ENCODE measurements around the gene CDAN1. TPM values are rescaled to one million over a fixed set of nuclear protein-coding genes. Genes with fewer than 3 reads are reported as not detected.
"Not testable (repeated sequence)": the region's sequence is repeated elsewhere in the genome, so short reads cannot be mapped to it uniquely, and the experiment has no call there.

Gene CDAN1
- total RNA-seq, result 10 to 100 TPM; 33.2 to 35.7 TPM

GRCh38 chr15:42736793-42737528 is at the start of gene CDAN1:
Gene CDAN1 (minus strand): TSS chr15:42737128. CDS start chr15:42737102, 26 bp downstream.
- Mint-ChIP-seq H3K36me3 (peaks cover 9% of the 10 kb centered on the region), H3K27ac (peak within 1 kb of the TSS; percentile 80), H3K4me1 (peaks cover 10% of the 10 kb centered on the region), H3K9me3 (no peaks in the 10 kb centered on the region), H3K27me3 (no peaks in the 10 kb centered on the region), H3K4me3 (peak within 1 kb of the TSS; percentile 82)
- POLR2A ChIA-PET, result interaction anchor here (0.6 to 1.8 kb wide), 6 partner anchors 11 to 370 kb away, joined by 3 to 6 read pairs (median 3); no protein-coding TSS in a partner anchor
- peak; percentile 96 for DNase-seq
- ATAC-seq (ENCODE audit: low read depth), result peak; percentile 96

- H3K27ac Mint-ChIP-seq, result no peak overlapping the region
- H3K9me3 Mint-ChIP-seq, result no peaks in the 10 kb centered on the region
- H3K4me1 Mint-ChIP-seq, result no peaks in the 10 kb centered on the region
- H3K36me3 Mint-ChIP-seq, result peaks cover 14% of the 10 kb centered on the region
- DNase-seq, result no peak
- H3K4me3 Mint-ChIP-seq, result no peak overlapping the region
- H3K27me3 Mint-ChIP-seq, result no peaks in the 10 kb centered on the region
- POLR2A ChIA-PET, result no interaction called here
- no peak for ATAC-seq (ENCODE audit: low read depth)
These were observed 48.6 kb upstream of the CDAN1 start for GRCh38 chr15:42785569-42785968.

- H3K27me3 Mint-ChIP-seq, result no peaks in the 10 kb centered on the region
- no peak overlapping the region for H3K4me3 Mint-ChIP-seq
- no peak overlapping the region for H3K27ac Mint-ChIP-seq
- H3K36me3 Mint-ChIP-seq, result peaks cover 17% of the 10 kb centered on the region
- H3K9me3 Mint-ChIP-seq, result no peaks in the 10 kb centered on the region
- no peaks in the 10 kb centered on the region for H3K4me1 Mint-ChIP-seq
- DNase-seq, result no peak
- no peak for ATAC-seq (ENCODE audit: low read depth)
- POLR2A ChIA-PET, result no interaction called here
These were observed 47.8 kb upstream of the CDAN1 start for GRCh38 chr15:42784705-42785104.

- Mint-ChIP-seq H3K27me3 (no peaks in the 10 kb centered on the region), H3K4me3 (no peak overlapping the region), H3K36me3 (peaks cover 15% of the 10 kb centered on the region), H3K4me1 (no peaks in the 10 kb centered on the region), H3K9me3 (no peaks in the 10 kb centered on the region), H3K27ac (no peak overlapping the region)
- no peak for ATAC-seq (ENCODE audit: low read depth)
- POLR2A ChIA-PET, result no interaction called here
- DNase-seq, result no peak
These were observed 45.8 kb upstream of the CDAN1 start for GRCh38 chr15:42782716-42783115.

- Mint-ChIP-seq H3K4me1 (no peaks in the 10 kb centered on the region), H3K36me3 (peaks cover 5% of the 10 kb centered on the region), H3K27ac (no peak overlapping the region), H3K27me3 (no peaks in the 10 kb centered on the region), H3K9me3 (no peaks in the 10 kb centered on the region), H3K4me3 (no peak overlapping the region)
- POLR2A ChIA-PET, result no interaction called here
- DNase-seq (no peak), ATAC-seq (ENCODE audit: low read depth) (no peak)
These were observed 38.5 kb upstream of the CDAN1 start for GRCh38 chr15:42775416-42775815.

- no peaks in the 10 kb centered on the region for H3K4me1 Mint-ChIP-seq
- no peaks in the 10 kb centered on the region for H3K27me3 Mint-ChIP-seq
- ATAC-seq (ENCODE audit: low read depth), result no peak
- peaks cover 14% of the 10 kb centered on the region for H3K36me3 Mint-ChIP-seq
- H3K27ac Mint-ChIP-seq, result no peak overlapping the region
- DNase-seq, result no peak
- H3K9me3 Mint-ChIP-seq, result peaks cover 5% of the 10 kb centered on the region
- no peak overlapping the region for H3K4me3 Mint-ChIP-seq
- POLR2A ChIA-PET, result no interaction called here
These were observed 36.0 kb upstream of the CDAN1 start for GRCh38 chr15:42772901-42773300.

- no peak overlapping the region for H3K4me3 Mint-ChIP-seq
These were observed 35.2 kb upstream of the CDAN1 start for GRCh38 chr15:42772144-42772543.

GRCh38 chr15:42766109-42766508 is 29.2 kb upstream of the CDAN1 start:
- POLR2A ChIA-PET, result interaction anchor here (0.7 kb wide), 1 partner anchor 527 kb away, joined by 6 read pairs; no protein-coding TSS in a partner anchor
- H3K36me3 Mint-ChIP-seq, result peaks cover 43% of the 10 kb centered on the region
- peaks cover 22% of the 10 kb centered on the region for H3K9me3 Mint-ChIP-seq
- H3K4me1 Mint-ChIP-seq; H3K27me3 Mint-ChIP-seq; H3K27ac Mint-ChIP-seq; ATAC-seq (ENCODE audit: low read depth); H3K4me3 Mint-ChIP-seq; DNase-seq: not testable (repeated sequence)

More at GRCh38 chr15:42772144-42772543, 35.2 kb upstream of the CDAN1 start:
- ATAC-seq (ENCODE audit: low read depth), result no peak
- H3K27me3 Mint-ChIP-seq, result no peaks in the 10 kb centered on the region
- H3K27ac Mint-ChIP-seq, result no peak overlapping the region
- no peaks in the 10 kb centered on the region for H3K4me1 Mint-ChIP-seq
- peaks cover 18% of the 10 kb centered on the region for H3K36me3 Mint-ChIP-seq
- POLR2A ChIA-PET, result no interaction called here
- H3K9me3 Mint-ChIP-seq, result peaks cover 7% of the 10 kb centered on the region
- DNase-seq, result no peak

GRCh38 chr15:42764154-42764731 is 27.3 kb upstream of the CDAN1 start:
- H3K4me1 Mint-ChIP-seq; POLR2A ChIA-PET; H3K4me3 Mint-ChIP-seq; ATAC-seq (ENCODE audit: low read depth); DNase-seq; H3K27ac Mint-ChIP-seq; H3K27me3 Mint-ChIP-seq: not testable (repeated sequence)
- H3K9me3 Mint-ChIP-seq, result peaks cover 25% of the 10 kb centered on the region
- H3K36me3 Mint-ChIP-seq, result peaks cover 37% of the 10 kb centered on the region

- H3K27ac Mint-ChIP-seq; ATAC-seq (ENCODE audit: low read depth); H3K27me3 Mint-ChIP-seq; H3K4me1 Mint-ChIP-seq; H3K4me3 Mint-ChIP-seq; DNase-seq; POLR2A ChIA-PET: not testable (repeated sequence)
- Mint-ChIP-seq H3K36me3 (peaks cover 28% of the 10 kb centered on the region), H3K9me3 (peaks cover 20% of the 10 kb centered on the region)
These were observed 24.9 kb upstream of the CDAN1 start for GRCh38 chr15:42761813-42762212.

- POLR2A ChIA-PET, result no interaction called here
- peaks cover 23% of the 10 kb centered on the region for H3K36me3 Mint-ChIP-seq
- peaks cover 1% of the 10 kb centered on the region for H3K4me1 Mint-ChIP-seq
- H3K27me3 Mint-ChIP-seq, result no peaks in the 10 kb centered on the region
- DNase-seq, result no peak
- H3K27ac Mint-ChIP-seq, result no peak overlapping the region
- no peak overlapping the region for H3K4me3 Mint-ChIP-seq
- peaks cover 19% of the 10 kb centered on the region for H3K9me3 Mint-ChIP-seq
- no peak for ATAC-seq (ENCODE audit: low read depth)
These were observed 23.8 kb upstream of the CDAN1 start for GRCh38 chr15:42760759-42761158.

- no peak for ATAC-seq (ENCODE audit: low read depth)
- POLR2A ChIA-PET, result no interaction called here
- Mint-ChIP-seq H3K27me3 (no peaks in the 10 kb centered on the region), H3K27ac (no peak overlapping the region), H3K36me3 (peaks cover 17% of the 10 kb centered on the region), H3K9me3 (peaks cover 14% of the 10 kb centered on the region), H3K4me3 (no peak overlapping the region), H3K4me1 (peaks cover 1% of the 10 kb centered on the region)
- DNase-seq, result no peak
These were observed 22.2 kb upstream of the CDAN1 start for GRCh38 chr15:42759093-42759492.

GRCh38 chr15:42750306-42750705 is 13.4 kb upstream of the CDAN1 start:
- peaks cover 4% of the 10 kb centered on the region for H3K4me1 Mint-ChIP-seq
- peaks cover 5% of the 10 kb centered on the region for H3K9me3 Mint-ChIP-seq
- H3K27me3 Mint-ChIP-seq, result no peaks in the 10 kb centered on the region
- no peak overlapping the region for H3K27ac Mint-ChIP-seq
- no peak overlapping the region for H3K4me3 Mint-ChIP-seq
- DNase-seq, result no peak
- peaks cover 39% of the 10 kb centered on the region for H3K36me3 Mint-ChIP-seq
- POLR2A ChIA-PET, result no interaction called here
- ATAC-seq (ENCODE audit: low read depth), result no peak

- no peak for DNase-seq
- POLR2A ChIA-PET, result no interaction called here
- Mint-ChIP-seq H3K27ac (no peak overlapping the region), H3K27me3 (no peaks in the 10 kb centered on the region), H3K4me1 (peaks cover 4% of the 10 kb centered on the region), H3K36me3 (peaks cover 39% of the 10 kb centered on the region), H3K9me3 (peaks cover 5% of the 10 kb centered on the region), H3K4me3 (no peak overlapping the region)
- no peak for ATAC-seq (ENCODE audit: low read depth)
These were observed 12.3 kb upstream of the CDAN1 start for GRCh38 chr15:42749266-42749665.
